K562 (cell line): ENCODE measurements around the gene PHF14. TPM values are rescaled to one million over a fixed set of nuclear protein-coding genes. Genes with fewer than 3 reads are reported as not detected.

Source experiments
- ATAC-seq: fragments of 200-7000 bp; cut with Tn5 transposase; 3 replicates; pipeline ENCODE4 v1.9.1; 2020; ENCODE audit warnings: moderate library complexity
- BruUV-seq: library from RNA; stranded (reverse); fragments of 400-500 nt; replicated peaks from 2 replicates; lab custom pipeline; 2021; lab: Mats Ljungman, UMichigan
- CTCF ChIA-PET: fragments of 300-600 bp; formaldehyde crosslinking; extraction: SDS; loops from one replicate; lab custom pipeline; 2021; ENCODE audit warnings: low intra/inter-chr PET ratio; lab: Yijun Ruan, JAX
- POLR2A ChIA-PET: fragments of 300-600, 350-650 bp; sonication (Branson Sonifier 250); formaldehyde crosslinking; extraction: SDS; loops from one replicate; lab custom pipeline; 2021; ENCODE audit warnings: antibody characterized with exemption, inconsistent platforms; lab: Yijun Ruan, JAX
- DNase-seq, 4 experiments: peaks; one replicate each; pipeline versions ENCODE4 v3.0.0 to v3.0.0-alpha.2; 2011 to 2018; ENCODE audit warnings: low spot score in 3 of 4, mixed read lengths in 3 of 4; ENCODE audit errors: extremely low read depth in 1 of 4
- FAIRE-seq: peaks from 2 replicates; lab custom pipeline; 2011; peaks lifted over from hg19 to GRCh38; lab: Jason Lieb, UNC
- H2AFZ ChIP-seq: 2 replicates; pipeline ENCODE4 v1.6.0; 2011; ENCODE audit warnings: low read depth, low read length, control low read depth, inconsistent platforms
- H3K27ac ChIP-seq: fragments of 200-600 bp; 3 replicates; pipeline ENCODE4 v1.8.0; 2011; ENCODE audit warnings: low read depth, mild to moderate bottlenecking, control low read depth, inconsistent platforms, low read length, moderate library complexity, mixed read lengths; ENCODE audit errors: extremely low read depth
- H3K27me3 ChIP-seq, 2 experiments: fragments of 300-600 bp in 1 of 2; 2 replicates in 1 of 2; 3 replicates in 1 of 2; pipeline versions ENCODE4 v1.6.0 to v1.8.0; 2011; ENCODE audit warnings: inconsistent platforms in 2 of 2, low read length in 2 of 2, mild to moderate bottlenecking in 1 of 2, mixed read lengths in 1 of 2, moderate library complexity in 1 of 2; ENCODE audit not compliant: control insufficient read depth in 2 of 2, insufficient read depth in 2 of 2
- H3K36me3 ChIP-seq: fragments of 300-600 bp; 3 replicates; pipeline ENCODE4 v1.8.0; 2011; ENCODE audit warnings: mild to moderate bottlenecking, low read length, inconsistent platforms; ENCODE audit not compliant: control insufficient read depth, insufficient read depth
- H3K4me1 ChIP-seq, 2 experiments: fragments of 200-600 bp in 1 of 2; replicated peaks in 1 of 2; 2 replicates in 1 of 2; 3 replicates in 1 of 2; pipeline versions ENCODE4 v1.5.1 to v1.8.0; 2011; ENCODE audit warnings: inconsistent platforms in 2 of 2, low read length in 2 of 2, mild to moderate bottlenecking in 1 of 2, mixed read lengths in 1 of 2, moderate library complexity in 1 of 2; ENCODE audit not compliant: control insufficient read depth in 2 of 2, insufficient read depth in 2 of 2
- H3K4me2 ChIP-seq: 2 replicates; pipeline ENCODE4 v1.6.1; 2011; ENCODE audit warnings: low read length, control low read depth, inconsistent platforms, mixed read lengths; ENCODE audit not compliant: insufficient read depth
- H3K4me3 ChIP-seq: fragments of 200-600 bp; sonication (generic), shearing (Covaris generic); 2 replicates; pipeline ENCODE4 v1.5.1; 2016; ENCODE audit warnings: control low read depth, inconsistent platforms
- H3K79me2 ChIP-seq: fragments of 200-600 bp; 3 replicates; pipeline ENCODE4 v1.8.0; 2011; ENCODE audit warnings: low read length, inconsistent platforms; ENCODE audit not compliant: control insufficient read depth, insufficient read depth
- H3K9ac ChIP-seq, 2 experiments: 2 replicates each; pipeline versions ENCODE4 v1.6.0 to v1.6.1; 2011; ENCODE audit warnings: low read depth in 2 of 2, low read length in 2 of 2, control low read depth in 1 of 2, inconsistent platforms in 1 of 2, mild to moderate bottlenecking in 1 of 2, mixed read lengths in 1 of 2; ENCODE audit not compliant: insufficient read depth in 1 of 2
- H3K9me1 ChIP-seq: one replicate; pipeline ENCODE4 v1.6.0; 2011; ENCODE audit warnings: inconsistent platforms, mild to moderate bottlenecking, low read length, moderate library complexity; ENCODE audit not compliant: control insufficient read depth, insufficient read depth
- H3K9me3 ChIP-seq: replicated peaks from 2 replicates; pipeline ENCODE4 v1.5.1; 2011; ENCODE audit warnings: low read depth, low read length, inconsistent platforms; ENCODE audit not compliant: control insufficient read depth, insufficient read depth
- H4K20me1 ChIP-seq: replicated peaks from 2 replicates; pipeline ENCODE4 v1.6.1; 2011; ENCODE audit warnings: low read length, inconsistent platforms, mixed read lengths; ENCODE audit not compliant: control insufficient read depth, insufficient read depth
- C11orf30 ChIP-seq: fragments of 450-650 bp; IDR thresholded peaks from 2 replicates; pipeline ENCODE4 v1.6.1; 2016; ENCODE audit warnings: low read depth, mild to moderate bottlenecking
- HDAC1 ChIP-seq, 2 experiments: fragments of 450-650 bp; IDR thresholded peaks; 2 replicates each; pipeline ENCODE4 v1.6.1; 2016 to 2017; ENCODE audit warnings: inconsistent platforms in 1 of 2, mild to moderate bottlenecking in 1 of 2, moderate library complexity in 1 of 2
- KDM1A ChIP-seq, 2 experiments: fragments of 450-650 bp; IDR thresholded peaks; 2 replicates each; pipeline ENCODE4 v1.6.1; 2016; ENCODE audit warnings: mild to moderate bottlenecking in 2 of 2
- MAFF ChIP-seq: IDR thresholded peaks from 2 replicates; pipeline ENCODE4 v1.6.1; 2012; ENCODE audit warnings: low read length, improper control_type of control experiment
- MAFG ChIP-seq: fragments of 450-650 bp; conservative IDR thresholded peaks from 2 replicates; pipeline ENCODE4 v1.6.1; 2016; ENCODE audit warnings: missing genetic modification characterization, missing compliant biosample characterization
- MAFK ChIP-seq: IDR thresholded peaks from 2 replicates; pipeline ENCODE4 v1.6.1; 2011; ENCODE audit warnings: low read length, improper control_type of control experiment
- ZFP30 ChIP-seq: fragments of 250-450 bp; sonication (Bioruptor Pico); IDR thresholded peaks from 2 replicates; pipeline ENCODE4 v1.8.0; 2022; ENCODE audit warnings: moderate library complexity, mild to moderate bottlenecking, inconsistent platforms, borderline replicate concordance
- ZNF316 ChIP-seq: fragments of 450-650 bp; IDR thresholded peaks from 2 replicates; pipeline ENCODE4 v1.6.1; 2016
- ZNF583 ChIP-seq: fragments of 250-450 bp; sonication (Bioruptor Pico); IDR thresholded peaks from 2 replicates; pipeline ENCODE4 v1.4.0; 2020
- in situ Hi-C: fragments of 300-500 bp; cut with MboI; formaldehyde crosslinking; loops from 4 replicates; pipeline ENCODE4 v1.15.0; 2018; ENCODE audit warnings: inconsistent platforms, mixed read lengths
- intact Hi-C: fragments of 100-400 bp; cut with micrococcal nuclease; formaldehyde crosslinking; loops from 2 replicates; pipeline ENCODE4 v1.14.2; 2022
- polyA plus RNA-seq, 8 experiments: library from polyadenylated mRNA; depleted of rRNA in 4 of 8; stranded (reverse) in 5 of 8; unstranded in 3 of 8; fragments of >200 nt; fragmentation: Nextera tagmentation in 2 of 8; fragmentation: Illumina TruSeq in 1 of 8; extraction: Ambion mirVana in 2 of 8; extraction: Trizol in 1 of 8; gene quantifications; 2 replicates each; pipeline versions ENCODE4 v1.2.1 to v1.2.3, GENCODE V29; 2011 to 2014; ENCODE audit warnings: inconsistent platforms in 1 of 8, missing spikeins in 1 of 8
- total RNA-seq, 7 experiments: library from RNA; depleted of rRNA in 6 of 7; stranded (reverse); fragments of >200 nt in 6 of 7; fragmentation: Illumina TruSeq in 2 of 7; extraction: Trizol in 2 of 7; gene quantifications; 2 replicates each; pipeline versions ENCODE4 v1.2.1 to v1.2.3, GENCODE V29; 2011 to 2021; ENCODE audit warnings: low replicate concordance in 1 of 7

Gene PHF14
- total and polyA plus RNA-seq, 9 of the 15 experiments (the other 6 are each of a cell fraction or from before 2014, with no cell fraction given) = 27.5 to 67.6 (median 41.4) TPM

GRCh38 chr7:11109659-11110058 is 136.0 kb downstream of the PHF14 start:
- Histone ChIP-seq H2AFZ (no peak overlapping the region), H4K20me1 (no peaks in the 10 kb centered on the region), H3K4me2 (no peak overlapping the region), H3K9me3 (no peaks in the 10 kb centered on the region), H3K4me3 (no peak overlapping the region), H3K9me1 (no peaks in the 10 kb centered on the region), H3K27me3 (no peaks in the 10 kb centered on the region), H3K9ac (no peak overlapping the region), H3K79me2 (no peaks in the 10 kb centered on the region), H3K36me3 (no peaks in the 10 kb centered on the region; the same call in 2 of the 3 replicates), H3K4me1 (no peaks in the 10 kb centered on the region), H3K27ac (no peak overlapping the region)
- DNase-seq (no peak), ATAC-seq (no peak), FAIRE-seq (no peak)
- ChIA-PET POLR2A (no interaction called here), CTCF (no interaction called here)
- BruUV-seq = no TSS peak
- intact Hi-C loops (no loop called here), in situ Hi-C loops (no loop called here)
- TF ChIP-seq MAFK (peak; percentile 65; the same call in 1 of the 2 replicates), ZNF316 (peak; percentile 90), MAFG (tag) (peak; percentile 38; the same call in 1 of the 2 replicates), ZFP30 (no peak), HDAC1 (IDR thresholded peaks at IDR 0.05) (no peak), MAFF (peak; percentile 63), KDM1A (IDR thresholded peaks at IDR 0.05) (no peak), ZNF583 (CRISPR knock-in tag) (no peak), C11orf30 (peak; percentile 73)
